ENCODE results near the gene MYL6B.
A peak's percentile ranks its signal among the peaks of the same experiment; 100 is the strongest.

Gene MYL6B

GRCh38 chr12:56119361-56119796 lies 33.0 kb upstream of the MYL6B start:
- intact Hi-C loops (cut with DNase I) = loop anchor here (5.0 kb wide), 1 partner anchor 33 kb away; the partner anchor contains the start of gene MYL6B
- peak in 40 of 42 donors; percentile 30 to 86 (median 68) for DNase-seq

- no peak for DNase-seq
- intact Hi-C loops (cut with DNase I) = no loop called here
These were observed 32.1 kb upstream of the MYL6B start for GRCh38 chr12:56120158-56120846.

- DNase-seq = no peak
- intact Hi-C loops (cut with DNase I) = no loop called here
These were observed 31.1 kb upstream of the MYL6B start for GRCh38 chr12:56121204-56121870.

GRCh38 chr12:56122637-56123036 lies 29.8 kb upstream of the MYL6B start:
- DNase-seq = no peak
- intact Hi-C loops (cut with DNase I) = no loop called here

- intact Hi-C loops (cut with DNase I) = no loop called here
- no peak for DNase-seq
These were observed 28.3 kb upstream of the MYL6B start for GRCh38 chr12:56124133-56124532.

- no peak for DNase-seq
- intact Hi-C loops (cut with DNase I) = loop anchor here (2.0 to 5.0 kb wide), 2 partner anchors 62 to 96 kb away; partner anchors contain the start of genes NABP2, RNF41 and SMARCC2
These were observed 25.6 kb upstream of the MYL6B start for GRCh38 chr12:56126732-56127239.

- no peak for DNase-seq
- intact Hi-C loops (cut with DNase I) = loop anchor here (2.0 to 5.0 kb wide), 2 partner anchors 61 to 95 kb away; partner anchors contain the start of genes NABP2, RNF41 and SMARCC2
These were observed 24.9 kb upstream of the MYL6B start for GRCh38 chr12:56127485-56127887.

GRCh38 chr12:56127888-56128669 lies 24.3 kb upstream of the MYL6B start, which contains the start of gene ESYT1:
Gene ESYT1, plus strand, starts transcription at chr12:56128267. Its CDS starts 53 bp downstream, at chr12:56128320.
- peak; percentile 87 to 99 (median 96) for DNase-seq
- intact Hi-C loops (cut with DNase I) = loop anchor here (2.0 to 5.0 kb wide), 2 partner anchors 61 to 94 kb away; partner anchors contain the start of genes NABP2, RNF41 and SMARCC2

- DNase-seq = peak in 22 of 42 donors; percentile 8 to 61 (median 26)
- intact Hi-C loops (cut with DNase I) = loop anchor here (5.0 kb wide), 1 partner anchor 94 kb away; the partner anchor contains the start of genes NABP2 and RNF41
These were observed 23.6 kb upstream of the MYL6B start for GRCh38 chr12:56128670-56129205.

GRCh38 chr12:56129206-56129941 lies 23.0 kb upstream of the MYL6B start:
- peak in 35 of 42 donors; percentile 13 to 61 (median 37) for DNase-seq
- intact Hi-C loops (cut with DNase I) = loop anchor here (5.0 kb wide), 1 partner anchor 93 kb away; the partner anchor contains the start of genes NABP2 and RNF41

- no peak for DNase-seq
- intact Hi-C loops (cut with DNase I) = loop anchor here (5.0 kb wide), 1 partner anchor 92 kb away; the partner anchor contains the start of genes NABP2 and RNF41
These were observed 22.4 kb upstream of the MYL6B start for GRCh38 chr12:56129942-56130495.

GRCh38 chr12:56130876-56131275 lies 21.5 kb upstream of the MYL6B start:
- no peak for DNase-seq
- intact Hi-C loops (cut with DNase I) = no loop called here

GRCh38 chr12:56134897-56135296 lies 17.5 kb upstream of the MYL6B start:
- no peak for DNase-seq
- intact Hi-C loops (cut with DNase I) = no loop called here

GRCh38 chr12:56137853-56138571 lies 14.4 kb upstream of the MYL6B start:
- no peak for DNase-seq
- intact Hi-C loops (cut with DNase I) = no loop called here

GRCh38 chr12:56141946-56142784 lies 10.2 kb upstream of the MYL6B start:
- no peak for DNase-seq
- intact Hi-C loops (cut with DNase I) = no loop called here

- no peak for DNase-seq
- intact Hi-C loops (cut with DNase I) = no loop called here
These were observed 9.2 kb upstream of the MYL6B start for GRCh38 chr12:56143217-56143616.

Measured in head of caudate nucleus (tissue), 42 donors.